Aorta (tissue), 5 donors: ENCODE data around the gene RGS10. TPM values are rescaled to one million over a fixed set of nuclear protein-coding genes. Genes with fewer than 3 reads are reported as not detected.

Experiments used
- ATAC-seq: fragments of 200-7000 bp; cut with Tn5 transposase; one replicate; pipeline ENCODE4 v1.9.1; 2022; ENCODE audit warnings: moderate library complexity; ENCODE audit not compliant: low FRiP score
- DNase-seq, 2 donors: peaks; one replicate each; pipeline ENCODE4 v3.0.0-alpha.2; 2020
- H3K27ac ChIP-seq, 2 donors: one replicate each; pipeline ENCODE4 v1.5.1; 2013; ENCODE audit warnings: low read length in 2 of 2, mild to moderate bottlenecking in 2 of 2, moderate library complexity in 2 of 2, control low read depth in 1 of 2, inconsistent platforms in 1 of 2, low read depth in 1 of 2
- H3K27me3 ChIP-seq, 2 donors: one replicate each; pipeline ENCODE4 v1.6.1; 2013; ENCODE audit warnings: control low read depth in 1 of 2, low read length in 1 of 2, mild to moderate bottlenecking in 1 of 2, moderate library complexity in 1 of 2; ENCODE audit not compliant: insufficient read depth in 2 of 2, control insufficient read depth in 1 of 2
- H3K36me3 ChIP-seq, 2 donors: one replicate each; pipeline ENCODE4 v1.6.1; 2013; ENCODE audit warnings: control low read depth in 1 of 2, low read length in 1 of 2, mild to moderate bottlenecking in 1 of 2; ENCODE audit not compliant: insufficient read depth in 2 of 2, control insufficient read depth in 1 of 2
- H3K4me1 ChIP-seq, 2 donors: one replicate each; pipeline ENCODE4 v1.6.1; 2013; ENCODE audit warnings: low read length in 2 of 2, control low read depth in 1 of 2, mild to moderate bottlenecking in 1 of 2, moderate library complexity in 1 of 2; ENCODE audit not compliant: insufficient read depth in 2 of 2, control insufficient read depth in 1 of 2
- H3K4me3 ChIP-seq, 2 donors: one replicate each; pipeline ENCODE4 v1.5.1; 2013; ENCODE audit warnings: low read length in 2 of 2, control low read depth in 1 of 2, mild to moderate bottlenecking in 1 of 2
- H3K9me3 ChIP-seq: one replicate; pipeline ENCODE4 v1.6.1; 2013; ENCODE audit warnings: mild to moderate bottlenecking, low read length; ENCODE audit not compliant: control insufficient read depth
- WGBS, 2 donors: extraction: QIAGEN DNeasy Blood & Tissue Kit; methylation state at CpG; one replicate each; pipeline ENCODE4 v1.1.7; 2013; 5-methylcytosine and 5-hydroxymethylcytosine counted together
- intact Hi-C, 2 donors: fragments of 100-400 bp; cut with DNase I; formaldehyde crosslinking; loops; one replicate each; pipeline versions ENCODE4 v1.14.2 to v1.15.0; 2022
- polyA plus RNA-seq, 2 donors: library from polyadenylated mRNA; stranded (reverse); fragments of 200-250 nt; gene quantifications; one replicate each; pipeline ENCODE4 v1.2.3, GENCODE V29; 2013
- total RNA-seq, 2 donors: library from RNA; stranded (reverse); fragmentation: NEBNext Ultra II Directional; extraction: Animal tissue kit (Norgen Biotek cat#: 25700); gene quantifications; one replicate each; pipeline ENCODE4 v1.2.1, GENCODE V29; 2021
- donor health status: healthy with polysubstance abuse.
- donor health status: Bipolar disorder and iron deficiency.
- donor health status: DM: no; HTN: no; CAD: no.
- donor health status: DM: no; HTN: no; CAD: no.
- donor health status: DM: yes; HTN: yes; CAD: no.

The RGS10 gene
- total and polyA plus RNA-seq, 4 donors = 14.4 to 76.1 (median 39.5) TPM

DNA sequence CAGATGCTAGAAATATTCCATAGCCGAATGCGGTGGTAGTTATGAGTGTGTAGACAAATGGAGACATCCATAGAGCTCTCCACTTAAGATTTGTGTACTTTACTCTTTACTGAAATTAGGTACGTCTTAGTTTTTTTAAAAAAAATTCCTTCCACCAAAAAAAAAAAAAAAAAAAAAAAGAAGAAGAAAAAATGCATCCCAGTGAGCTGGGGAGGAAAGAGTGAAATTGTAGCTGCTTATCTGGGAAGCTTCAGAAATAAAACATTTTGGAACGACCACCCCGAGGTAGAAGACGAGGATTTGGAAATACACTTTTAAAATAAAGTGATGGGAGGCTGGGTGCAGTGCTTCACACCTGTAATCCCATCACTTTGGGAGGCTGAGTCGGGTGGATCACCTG, 53.8 kb downstream of the RGS10 start:
- ATAC-seq (no peak), DNase-seq (no peak)
- Histone ChIP-seq H3K4me1 (no peaks in the 10 kb centered on the region), H3K9me3 (no peaks in the 10 kb centered on the region), H3K36me3 (no peaks in the 10 kb centered on the region), H3K4me3 (no peak overlapping the region), H3K27ac (no peak overlapping the region), H3K27me3 (no peaks in the 10 kb centered on the region)
- WGBS, 2 donors = 78 to 87% methylated on average over 7 of the region's 7 CpGs
- intact Hi-C loops = loop anchor here in 1 of 2 donors (1.0 kb wide), 1 partner anchor 287 kb away; no protein-coding TSS in a partner anchor

DNA sequence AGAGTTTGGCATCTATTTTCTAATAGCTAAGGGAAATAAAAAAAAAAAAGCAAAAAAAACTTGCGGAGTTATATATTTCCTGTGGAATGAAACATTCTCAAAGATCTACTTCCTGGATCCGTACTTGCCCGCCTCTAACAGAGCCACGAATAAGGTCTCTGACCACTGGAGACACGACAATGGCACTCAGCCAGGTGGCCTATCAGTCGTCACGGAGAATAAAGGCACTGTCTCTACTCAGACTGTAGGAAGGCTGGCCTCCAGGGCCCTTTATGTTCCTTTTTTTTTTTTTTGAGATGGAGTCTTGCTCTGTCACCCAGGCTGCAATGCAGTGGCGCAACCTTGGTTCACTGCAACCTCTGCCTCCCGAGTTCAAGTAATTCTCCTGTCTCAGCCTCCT, 58.7 kb downstream of the RGS10 start:
- 27 to 39% methylated on average over 9 of the region's 9 CpGs for WGBS, 2 donors
- H3K36me3 ChIP-seq = no peaks in the 10 kb centered on the region
- H3K4me3 ChIP-seq = no peak overlapping the region
- DNase-seq = no peak
- no peaks in the 10 kb centered on the region for H3K4me1 ChIP-seq
- no peaks in the 10 kb centered on the region for H3K27me3 ChIP-seq
- no peak overlapping the region for H3K27ac ChIP-seq
- no peak for ATAC-seq
- no peaks in the 10 kb centered on the region for H3K9me3 ChIP-seq
- intact Hi-C loops = no loop called here

- Histone ChIP-seq H3K9me3 (no peaks in the 10 kb centered on the region), H3K27ac (no peak overlapping the region), H3K27me3 (no peaks in the 10 kb centered on the region), H3K4me3 (no peak overlapping the region), H3K4me1 (no peaks in the 10 kb centered on the region), H3K36me3 (no peaks in the 10 kb centered on the region)
- ATAC-seq (no peak), DNase-seq (no peak)
- WGBS, 2 donors = 95 to 97% methylated on average over 6 of the region's 6 CpGs
- intact Hi-C loops = no loop called here
These were observed 59.5 kb downstream of the RGS10 start for GRCh38 chr10:119483001-119483400.

DNA sequence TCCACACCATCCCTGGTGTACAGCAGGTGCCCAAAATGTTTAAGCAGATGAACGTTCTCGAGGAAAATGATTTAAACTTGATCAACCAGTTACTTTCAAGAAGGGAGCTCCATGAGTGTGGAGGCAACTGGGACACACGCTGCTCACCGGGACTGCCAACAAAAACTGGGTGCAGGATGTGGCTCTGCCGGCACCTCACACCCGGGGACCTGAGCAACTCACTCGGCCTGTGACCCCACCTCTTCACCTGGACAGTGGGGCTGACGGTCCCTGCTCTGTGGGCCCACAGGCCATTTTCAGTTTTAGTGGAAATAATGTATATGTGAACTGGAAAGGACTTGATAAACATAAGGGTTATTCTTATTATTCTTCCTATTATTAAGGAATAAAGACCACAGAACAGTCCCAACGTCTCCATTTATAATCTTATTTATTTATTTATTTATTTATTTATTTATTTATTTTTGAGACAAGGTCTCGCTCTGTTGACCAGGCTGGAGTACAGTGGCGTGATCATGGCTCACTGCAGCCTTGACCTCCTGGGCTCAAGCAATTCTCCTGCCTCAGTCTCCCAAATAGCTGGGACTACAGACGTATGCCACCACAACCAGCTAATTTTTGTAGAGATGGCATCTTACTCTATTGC, 60.6 kb downstream of the RGS10 start:
- H3K4me1 ChIP-seq = no peaks in the 10 kb centered on the region
- no peak overlapping the region for H3K4me3 ChIP-seq
- H3K9me3 ChIP-seq = no peaks in the 10 kb centered on the region
- ATAC-seq (no peak), DNase-seq (no peak)
- intact Hi-C loops = no loop called here
- no peaks in the 10 kb centered on the region for H3K36me3 ChIP-seq
- H3K27ac ChIP-seq = no peak overlapping the region
- WGBS, 2 donors = 92 to 93% methylated on average over 12 of the region's 12 CpGs
- no peaks in the 10 kb centered on the region for H3K27me3 ChIP-seq

DNA sequence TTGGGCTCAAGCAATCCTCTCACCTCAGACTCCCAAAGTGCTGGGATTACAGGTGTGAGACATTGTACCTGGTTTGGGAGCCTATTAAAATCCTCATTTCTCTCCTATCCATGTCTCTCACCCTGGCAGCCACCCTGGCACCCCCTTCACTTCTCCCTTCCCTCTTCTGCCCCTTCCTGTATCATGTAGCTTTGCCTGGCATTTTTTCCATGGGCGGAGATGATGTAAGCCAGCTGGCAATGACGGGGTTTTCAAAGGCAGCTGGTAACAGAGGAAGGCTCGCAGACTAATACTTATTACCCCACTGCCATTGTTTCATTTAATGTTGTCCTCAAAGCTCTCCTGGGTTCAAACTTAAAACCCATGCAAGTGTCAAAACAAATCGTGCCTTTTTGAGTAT, 61.9 kb downstream of the RGS10 start:
- intact Hi-C loops = no loop called here

DNA sequence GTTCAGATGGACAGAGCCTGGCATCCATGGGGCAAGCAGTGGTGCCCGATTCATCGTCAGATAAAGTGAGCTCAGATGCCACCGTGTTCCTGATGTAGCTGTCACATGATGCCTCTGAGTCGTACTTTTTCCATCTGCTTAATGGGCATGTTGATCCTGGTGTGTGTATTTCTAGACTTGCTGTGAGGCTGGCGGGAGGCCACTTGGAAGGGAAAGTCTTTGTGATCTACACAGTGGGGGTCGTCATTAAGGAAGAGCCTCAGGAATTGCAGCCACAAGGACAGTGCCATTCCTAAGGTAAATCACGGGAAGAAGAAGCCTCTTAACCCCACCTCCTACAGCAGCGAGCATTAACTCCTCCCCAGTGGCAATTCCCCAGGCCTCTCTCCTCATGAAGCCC, 63.0 kb downstream of the RGS10 start:
- Histone ChIP-seq H3K9me3 (no peaks in the 10 kb centered on the region), H3K4me3 (no peak overlapping the region), H3K4me1 (no peaks in the 10 kb centered on the region), H3K36me3 (no peaks in the 10 kb centered on the region), H3K27ac (no peak overlapping the region), H3K27me3 (no peaks in the 10 kb centered on the region)
- no peak for DNase-seq
- intact Hi-C loops = no loop called here
- no peak for ATAC-seq
- WGBS, 2 donors = 19 to 21% methylated on average over 8 of the region's 8 CpGs

More for the DNA sequence above, 61.9 kb downstream of the RGS10 start:
- no peaks in the 10 kb centered on the region for H3K4me1 ChIP-seq
- H3K27me3 ChIP-seq = no peaks in the 10 kb centered on the region
- H3K36me3 ChIP-seq = no peaks in the 10 kb centered on the region
- no peaks in the 10 kb centered on the region for H3K9me3 ChIP-seq
- ATAC-seq (no peak), DNase-seq (no peak)
- H3K4me3 ChIP-seq = no peak overlapping the region
- 2 to 11% methylated on average over 4 of the region's 4 CpGs for WGBS, 2 donors
- no peak overlapping the region for H3K27ac ChIP-seq

- H3K4me3 ChIP-seq = no peak overlapping the region
- H3K9me3 ChIP-seq = no peaks in the 10 kb centered on the region
- H3K36me3 ChIP-seq = no peaks in the 10 kb centered on the region
- ATAC-seq = no peak
- intact Hi-C loops = no loop called here
- 2 to 5% methylated on average over 6 of the region's 6 CpGs for WGBS, 2 donors
- no peak for DNase-seq
- no peak overlapping the region for H3K27ac ChIP-seq
- no peaks in the 10 kb centered on the region for H3K4me1 ChIP-seq
- H3K27me3 ChIP-seq = no peaks in the 10 kb centered on the region
These were observed 63.6 kb downstream of the RGS10 start for GRCh38 chr10:119478811-119479341.

DNA sequence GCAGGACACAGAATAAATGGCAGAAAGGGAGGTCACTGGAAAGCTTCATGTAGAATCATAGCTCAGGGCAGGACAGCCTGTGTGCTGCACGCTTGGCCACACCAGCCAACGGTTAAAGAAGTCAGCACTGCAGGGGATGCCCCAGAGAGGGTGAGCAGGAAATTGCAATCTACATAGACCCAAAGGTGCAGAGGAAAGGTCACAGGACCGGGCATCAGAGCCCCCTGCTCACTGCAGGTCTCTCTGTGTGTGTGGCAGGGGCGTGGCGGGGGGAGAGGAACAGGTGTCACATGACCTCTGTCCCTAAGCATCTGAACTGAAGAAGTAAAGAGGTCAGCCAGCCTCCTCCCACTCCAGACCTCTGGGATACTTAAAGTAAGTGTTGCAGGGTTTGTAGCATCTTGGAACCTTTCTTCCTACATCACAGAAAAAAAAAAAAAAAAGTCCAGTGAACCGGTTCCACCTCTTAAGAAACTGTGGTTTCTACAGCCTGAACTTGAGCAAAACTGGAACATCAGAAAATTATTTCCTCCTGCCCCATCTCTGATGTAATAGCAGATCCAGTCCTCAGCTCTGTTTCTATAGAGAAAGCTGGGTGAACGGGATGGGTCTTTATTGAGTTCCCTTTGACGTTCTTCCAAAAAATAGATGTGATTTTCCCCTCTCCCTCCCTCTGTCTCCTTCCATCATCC, 64.3 kb downstream of the RGS10 start:
- 75% methylated on average over 8 of the region's 8 CpGs for WGBS, 2 donors
- no peak overlapping the region for H3K27ac ChIP-seq
- no peaks in the 10 kb centered on the region for H3K27me3 ChIP-seq
- H3K4me1 ChIP-seq = no peaks in the 10 kb centered on the region
- ATAC-seq (no peak), DNase-seq (no peak)
- H3K36me3 ChIP-seq = no peaks in the 10 kb centered on the region
- H3K4me3 ChIP-seq = no peak overlapping the region
- H3K9me3 ChIP-seq = no peaks in the 10 kb centered on the region
- intact Hi-C loops = no loop called here

GRCh38 chr10:119477444-119477843, 65.1 kb downstream of the RGS10 start:
- Histone ChIP-seq H3K9me3 (no peaks in the 10 kb centered on the region), H3K27ac (no peak overlapping the region), H3K4me1 (no peaks in the 10 kb centered on the region), H3K36me3 (no peaks in the 10 kb centered on the region), H3K4me3 (no peak overlapping the region), H3K27me3 (no peaks in the 10 kb centered on the region)
- DNase-seq = no peak
- ATAC-seq = no peak
- 88 to 92% methylated on average over 3 of the region's 3 CpGs for WGBS, 2 donors
- intact Hi-C loops = no loop called here
